ENCODE data around the gene PLK3. TPM values are rescaled to one million over a fixed set of nuclear protein-coding genes. Genes with fewer than 3 reads are reported as not detected.

PLK3 gene
- total RNA-seq, 1 experiment from 2014 or later = 56.1 TPM

DNA sequence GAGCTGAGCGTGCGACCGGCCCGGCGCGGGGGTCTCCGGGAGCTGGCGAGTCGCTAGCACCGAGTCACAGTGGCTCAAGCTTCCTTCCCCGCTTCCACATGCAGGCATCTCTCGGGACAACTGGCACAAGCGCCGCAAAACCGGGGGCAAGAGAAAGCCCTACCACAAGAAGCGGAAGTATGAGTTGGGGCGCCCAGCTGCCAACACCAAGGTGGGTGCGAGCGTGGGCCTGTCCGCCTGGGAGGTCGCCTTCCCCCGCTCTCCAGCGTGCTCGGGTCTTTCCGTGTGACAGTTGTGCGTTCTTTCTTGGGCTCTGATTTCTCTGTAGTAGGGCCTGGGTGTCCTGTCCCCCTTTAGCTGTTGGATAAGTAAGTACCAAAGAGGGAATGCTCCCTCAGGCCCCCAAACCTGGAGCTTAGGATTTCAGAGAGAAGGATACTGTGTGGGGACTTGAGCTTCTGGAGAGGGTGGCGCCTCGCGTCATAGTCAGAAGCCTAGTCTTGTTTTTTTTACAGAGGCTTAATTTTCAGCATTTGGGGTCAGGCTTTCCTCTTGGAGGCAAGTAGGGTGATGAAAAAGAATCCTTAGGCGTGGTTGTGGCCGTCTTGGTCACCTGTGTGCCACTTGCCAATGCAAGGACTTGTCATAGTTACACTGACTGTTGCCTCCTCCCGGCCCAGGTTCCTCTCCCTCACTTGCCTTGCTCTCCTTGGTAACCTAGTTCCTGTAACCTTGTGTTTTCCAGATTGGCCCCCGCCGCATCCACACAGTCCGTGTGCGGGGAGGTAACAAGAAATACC is 24.0 kb upstream of the PLK3 start:
- Histone ChIP-seq H3K9me2 (ENCODE audit: insufficient read depth) (no peaks in the 10 kb centered on the region), H3K4me1 (ENCODE audit: control insufficient read depth in 1 of 2, insufficient read depth in 2 of 2, low read length in 2 of 2) (peaks cover 10 to 24% of the 10 kb centered on the region in 2 experiments), H2AFZ (ENCODE audit: low read depth, low read length, poor library complexity, severe bottlenecking) (no peak overlapping the region), H3K27me3 (ENCODE audit: insufficient read depth, low read length) (no peaks in the 10 kb centered on the region), H3K9me3 (ENCODE audit: control insufficient read depth in 1 of 2, insufficient read depth in 1 of 2, low read depth in 1 of 2, low read length in 2 of 2) (no peaks in the 10 kb centered on the region), H3K4me2 (ENCODE audit: low read length) (peak overlapping the region; percentile 99), H3K36me3 (ENCODE audit: control insufficient read depth in 1 of 2, insufficient read depth in 2 of 2, low read length in 2 of 2) (peaks cover 28 to 44% of the 10 kb centered on the region in 2 experiments), H3K9ac (ENCODE audit: low read length) (peak overlapping the region; percentile 100), H3K79me2 (ENCODE audit: insufficient read depth, low read length) (peaks cover 43% of the 10 kb centered on the region), H4K20me1 (ENCODE audit: insufficient read depth) (peaks cover 18% of the 10 kb centered on the region; the same call in 1 of the 2 replicates), H3K27ac (ENCODE audit: low read depth, low read length) (peak overlapping the region; percentile 86), H3K4me3 (replicated peaks in 1 of 2; ENCODE audit: low read depth in 1 of 2, low read length in 2 of 2) (peak overlapping the region; percentile 92 to 99)
- POLR2A ChIA-PET = interaction anchor here (0.7 to 3.5 kb wide), 11 partner anchors 9 to 54 kb away, joined by 3 to 39 read pairs (median 10); partner anchors contain the start of genes DYNLT4, PLK3 and RNU5D-1
- TF ChIP-seq TCF7L2 (IDR thresholded peaks at IDR 0.05; ENCODE audit: borderline replicate concordance, extremely low read depth, insufficient read depth, insufficient read length) (no peak), ZFX (IDR thresholded peaks at IDR 0.05) (peak; percentile 59; the same call in 1 of the 2 replicates), YY1 (IDR thresholded peaks at IDR 0.05; ENCODE audit: extremely low read depth, insufficient replicate concordance, low read depth, low read length) (no peak)
- intact Hi-C loops (cut with micrococcal nuclease) = loop anchor here (1.0 kb wide), 1 partner anchor 45 kb away; the partner anchor contains the start of gene RNU5D-1
- ATAC-seq (peak; percentile 4; the same call in 1 of the 2 replicates), DNase-seq (ENCODE audit: low read depth, low spot score) (no peak)
- RAD21 ChIA-PET (ENCODE audit: low non-redundant PET in 1 of 2, low total read pairs in 2 of 2, uncharacterized antibody in 2 of 2, unreplicated experiment in 2 of 2) = no interaction called here
- CTCF ChIA-PET = interaction anchor here (1.6 kb wide), 2 partner anchors 45 to 55 kb away, joined by 3 read pairs; partner anchors contain the start of gene RNU5D-1
- TSS peak; percentile 62 for BruUV-seq (replicated peaks)

DNA sequence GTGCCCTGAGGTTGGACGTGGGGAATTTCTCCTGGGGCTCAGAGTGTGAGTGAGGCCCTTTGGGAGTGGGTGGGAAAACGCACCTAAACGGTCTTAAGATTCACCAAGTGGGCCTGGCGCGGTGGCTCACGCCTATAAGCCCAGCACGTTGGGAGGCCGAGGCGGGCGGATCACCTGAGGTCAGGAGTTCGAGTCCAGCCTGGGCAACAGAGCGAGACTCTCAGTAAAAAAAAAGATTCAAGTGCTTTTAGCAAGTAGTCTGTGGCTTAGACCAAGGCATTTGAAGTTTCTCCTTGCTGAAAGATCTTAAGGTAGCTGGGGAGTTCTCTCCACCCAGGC is 23.5 kb upstream of the PLK3 start:
- Histone ChIP-seq H3K27me3 (ENCODE audit: insufficient read depth, low read length) (no peaks in the 10 kb centered on the region), H3K79me2 (ENCODE audit: insufficient read depth, low read length) (peaks cover 43% of the 10 kb centered on the region), H3K9me2 (ENCODE audit: insufficient read depth) (no peaks in the 10 kb centered on the region), H3K4me2 (ENCODE audit: low read length) (peak overlapping the region; percentile 99), H3K9ac (ENCODE audit: low read length) (peak overlapping the region; percentile 100), H3K27ac (ENCODE audit: low read depth, low read length) (peak overlapping the region; percentile 86), H3K9me3 (ENCODE audit: control insufficient read depth in 1 of 2, insufficient read depth in 1 of 2, low read depth in 1 of 2, low read length in 2 of 2) (no peaks in the 10 kb centered on the region), H3K4me1 (ENCODE audit: control insufficient read depth in 1 of 2, insufficient read depth in 2 of 2, low read length in 2 of 2) (peaks cover 10 to 24% of the 10 kb centered on the region in 2 experiments), H4K20me1 (ENCODE audit: insufficient read depth) (peaks cover 18% of the 10 kb centered on the region; the same call in 1 of the 2 replicates), H3K36me3 (ENCODE audit: control insufficient read depth in 1 of 2, insufficient read depth in 2 of 2, low read length in 2 of 2) (peaks cover 28 to 49% of the 10 kb centered on the region in 2 experiments), H2AFZ (ENCODE audit: low read depth, low read length, poor library complexity, severe bottlenecking) (no peak overlapping the region), H3K4me3 (replicated peaks in 1 of 2; ENCODE audit: low read depth in 1 of 2, low read length in 2 of 2) (peak overlapping the region; percentile 92 to 99)
- RAD21 ChIA-PET (ENCODE audit: low non-redundant PET in 1 of 2, low total read pairs in 2 of 2, uncharacterized antibody in 2 of 2, unreplicated experiment in 2 of 2) = no interaction called here
- intact Hi-C loops (cut with micrococcal nuclease) = no loop called here
- CTCF ChIA-PET = no interaction called here
- no peak for DNase-seq (ENCODE audit: low read depth, low spot score)
- no TSS peak for BruUV-seq (replicated peaks)
- no peak for ATAC-seq
- POLR2A ChIA-PET = interaction anchor here (1.7 to 3.5 kb wide), 5 partner anchors 9 to 55 kb away, joined by 11 to 39 read pairs (median 16); partner anchors contain the start of gene RNU5D-1
- TF ChIP-seq TCF7L2 (IDR thresholded peaks at IDR 0.05; ENCODE audit: borderline replicate concordance, extremely low read depth, insufficient read depth, insufficient read length) (no peak), SP1 (IDR thresholded peaks at IDR 0.05; ENCODE audit: low read depth) (no peak), RAD21 (IDR thresholded peaks at IDR 0.05; ENCODE audit: low read depth) (no peak), CBX3 (IDR thresholded peaks at IDR 0.05; ENCODE audit: low read depth) (no peak), EZH2phosphoT487 (IDR thresholded peaks at IDR 0.05; ENCODE audit: borderline replicate concordance) (no peak), JUND (IDR thresholded peaks at IDR 0.05) (no peak), ELF1 (IDR thresholded peaks at IDR 0.05; ENCODE audit: borderline replicate concordance, low read depth) (no peak), EZH2 (IDR thresholded peaks at IDR 0.05) (no peak), ZNF274 (IDR thresholded peaks at IDR 0.05; ENCODE audit: low read depth, low read length) (no peak)
- TF ChIP-seq, protein P1, sequence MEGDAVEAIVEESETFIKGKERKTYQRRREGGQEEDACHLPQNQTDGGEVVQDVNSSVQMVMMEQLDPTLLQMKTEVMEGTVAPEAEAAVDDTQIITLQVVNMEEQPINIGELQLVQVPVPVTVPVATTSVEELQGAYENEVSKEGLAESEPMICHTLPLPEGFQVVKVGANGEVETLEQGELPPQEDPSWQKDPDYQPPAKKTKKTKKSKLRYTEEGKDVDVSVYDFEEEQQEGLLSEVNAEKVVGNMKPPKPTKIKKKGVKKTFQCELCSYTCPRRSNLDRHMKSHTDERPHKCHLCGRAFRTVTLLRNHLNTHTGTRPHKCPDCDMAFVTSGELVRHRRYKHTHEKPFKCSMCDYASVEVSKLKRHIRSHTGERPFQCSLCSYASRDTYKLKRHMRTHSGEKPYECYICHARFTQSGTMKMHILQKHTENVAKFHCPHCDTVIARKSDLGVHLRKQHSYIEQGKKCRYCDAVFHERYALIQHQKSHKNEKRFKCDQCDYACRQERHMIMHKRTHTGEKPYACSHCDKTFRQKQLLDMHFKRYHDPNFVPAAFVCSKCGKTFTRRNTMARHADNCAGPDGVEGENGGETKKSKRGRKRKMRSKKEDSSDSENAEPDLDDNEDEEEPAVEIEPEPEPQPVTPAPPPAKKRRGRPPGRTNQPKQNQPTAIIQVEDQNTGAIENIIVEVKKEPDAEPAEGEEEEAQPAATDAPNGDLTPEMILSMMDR (IDR thresholded peaks at IDR 0.05 in 2 of 3, conservative IDR thresholded peaks at IDR 0.05 in 1 of 3; ENCODE audit: borderline replicate concordance in 1 of 3, insufficient read depth in 1 of 3, low read depth in 2 of 3, low read length in 2 of 3) = no peak
- TF ChIP-seq, protein P2, sequence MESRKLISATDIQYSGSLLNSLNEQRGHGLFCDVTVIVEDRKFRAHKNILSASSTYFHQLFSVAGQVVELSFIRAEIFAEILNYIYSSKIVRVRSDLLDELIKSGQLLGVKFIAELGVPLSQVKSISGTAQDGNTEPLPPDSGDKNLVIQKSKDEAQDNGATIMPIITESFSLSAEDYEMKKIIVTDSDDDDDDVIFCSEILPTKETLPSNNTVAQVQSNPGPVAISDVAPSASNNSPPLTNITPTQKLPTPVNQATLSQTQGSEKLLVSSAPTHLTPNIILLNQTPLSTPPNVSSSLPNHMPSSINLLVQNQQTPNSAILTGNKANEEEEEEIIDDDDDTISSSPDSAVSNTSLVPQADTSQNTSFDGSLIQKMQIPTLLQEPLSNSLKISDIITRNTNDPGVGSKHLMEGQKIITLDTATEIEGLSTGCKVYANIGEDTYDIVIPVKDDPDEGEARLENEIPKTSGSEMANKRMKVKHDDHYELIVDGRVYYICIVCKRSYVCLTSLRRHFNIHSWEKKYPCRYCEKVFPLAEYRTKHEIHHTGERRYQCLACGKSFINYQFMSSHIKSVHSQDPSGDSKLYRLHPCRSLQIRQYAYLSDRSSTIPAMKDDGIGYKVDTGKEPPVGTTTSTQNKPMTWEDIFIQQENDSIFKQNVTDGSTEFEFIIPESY (IDR thresholded peaks at IDR 0.05; ENCODE audit: extremely low read depth, insufficient replicate concordance, low read length) = no peak
- TF ChIP-seq, protein P3, sequence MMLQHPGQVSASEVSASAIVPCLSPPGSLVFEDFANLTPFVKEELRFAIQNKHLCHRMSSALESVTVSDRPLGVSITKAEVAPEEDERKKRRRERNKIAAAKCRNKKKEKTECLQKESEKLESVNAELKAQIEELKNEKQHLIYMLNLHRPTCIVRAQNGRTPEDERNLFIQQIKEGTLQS (IDR thresholded peaks at IDR 0.05) = no peak
